Osteoblast (primary cell): ENCODE data around the gene UBE2D2. TPM values are rescaled to one million over a fixed set of nuclear protein-coding genes. Genes with fewer than 3 reads are reported as not detected.

Experiments
- DNase-seq: peaks from one replicate; pipeline ENCODE4 v3.0.0; 2011; ENCODE audit warnings: low spot score, mixed read lengths; ENCODE audit not compliant: insufficient read length; ENCODE audit errors: missing footprints
- H2AFZ ChIP-seq: 2 replicates; pipeline ENCODE4 v1.6.0; 2011; ENCODE audit warnings: mild to moderate bottlenecking, low read length
- H3K27ac ChIP-seq: 2 replicates; pipeline ENCODE4 v1.5.1; 2011; ENCODE audit warnings: mild to moderate bottlenecking, low read depth, low read length, moderate library complexity
- H3K27me3 ChIP-seq: 2 replicates; pipeline ENCODE4 v1.6.0; 2012; ENCODE audit warnings: mild to moderate bottlenecking, control low read depth, inconsistent platforms, low read length, moderate library complexity; ENCODE audit not compliant: insufficient read depth
- H3K36me3 ChIP-seq: 2 replicates; pipeline ENCODE4 v1.5.1; 2011; ENCODE audit warnings: mild to moderate bottlenecking, low read length, control low read depth, moderate library complexity; ENCODE audit not compliant: insufficient read depth
- H3K4me1 ChIP-seq: 2 replicates; pipeline ENCODE4 v1.5.1; 2011; ENCODE audit warnings: mild to moderate bottlenecking, low read length, control low read depth, moderate library complexity; ENCODE audit not compliant: insufficient read depth
- H3K4me2 ChIP-seq: 2 replicates; pipeline ENCODE4 v1.6.0; 2011; ENCODE audit warnings: mild to moderate bottlenecking, low read length; ENCODE audit not compliant: insufficient read depth
- H3K4me3 ChIP-seq: fragments of 200-600 bp; sonication (generic); 3 replicates; pipeline ENCODE4 v1.5.1; 2012; ENCODE audit warnings: mild to moderate bottlenecking, low read length, inconsistent platforms; ENCODE audit not compliant: insufficient read depth
- H3K79me2 ChIP-seq: 2 replicates; pipeline ENCODE4 v1.6.0; 2012; ENCODE audit warnings: mild to moderate bottlenecking, low read length, control low read depth, inconsistent platforms; ENCODE audit not compliant: insufficient read depth
- H3K9me3 ChIP-seq: 2 replicates; pipeline ENCODE4 v1.5.1; 2011; ENCODE audit warnings: low read depth, low read length, control low read depth
- H4K20me1 ChIP-seq: 2 replicates; pipeline ENCODE4 v1.6.0; 2012; ENCODE audit warnings: mild to moderate bottlenecking, low read length, control low read depth; ENCODE audit not compliant: insufficient read depth
- total RNA-seq: library from RNA; depleted of rRNA; stranded (reverse); fragments of >200 nt; gene quantifications from 2 replicates; pipeline ENCODE4 v1.2.3, GENCODE V29; 2012
- TF ChIP-seq, protein P1 (sequence below): IDR thresholded peaks from 2 replicates; pipeline ENCODE4 v1.5.1; 2011; ENCODE audit warnings: mild to moderate bottlenecking, low read depth, low read length, moderate library complexity; ENCODE audit errors: extremely low read depth

UBE2D2 gene
- total RNA-seq, 1 donor, result 52.8 TPM

DNA sequence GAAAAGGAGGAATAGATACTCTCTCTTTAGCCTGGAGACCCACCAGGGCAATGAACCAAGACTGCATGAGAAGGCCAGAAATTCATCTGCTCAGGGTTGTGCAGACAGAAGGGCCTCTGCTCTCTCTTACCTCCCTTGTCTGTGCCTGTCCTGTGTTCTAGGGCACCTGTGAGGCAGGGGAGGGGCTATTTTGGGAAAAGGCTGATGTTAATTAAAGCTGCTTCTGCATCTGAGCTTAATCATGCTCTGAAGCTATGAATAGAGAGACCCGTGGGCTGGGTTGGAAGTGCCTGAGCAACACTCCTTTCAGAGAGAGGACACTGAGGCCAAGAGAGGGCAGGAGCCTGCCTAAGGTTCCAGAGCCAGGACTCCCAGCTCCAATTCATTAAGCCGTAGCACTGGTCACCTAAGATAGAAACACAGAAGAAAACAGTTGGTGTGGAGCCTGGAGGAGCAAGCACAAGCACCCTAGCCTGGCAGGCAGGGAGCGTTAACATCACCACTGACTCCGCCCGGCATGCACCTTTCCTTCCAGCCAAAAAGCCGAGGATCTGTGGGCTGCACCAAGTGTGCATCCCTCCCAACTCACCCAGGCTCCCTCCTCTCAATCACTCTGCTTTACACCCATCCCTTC lies 47.2 kb upstream of the UBE2D2 start:
- Histone ChIP-seq H2AFZ (peak overlapping the region; percentile 59), H3K27me3 (no peaks in the 10 kb centered on the region)
- no peak for DNase-seq

DNA sequence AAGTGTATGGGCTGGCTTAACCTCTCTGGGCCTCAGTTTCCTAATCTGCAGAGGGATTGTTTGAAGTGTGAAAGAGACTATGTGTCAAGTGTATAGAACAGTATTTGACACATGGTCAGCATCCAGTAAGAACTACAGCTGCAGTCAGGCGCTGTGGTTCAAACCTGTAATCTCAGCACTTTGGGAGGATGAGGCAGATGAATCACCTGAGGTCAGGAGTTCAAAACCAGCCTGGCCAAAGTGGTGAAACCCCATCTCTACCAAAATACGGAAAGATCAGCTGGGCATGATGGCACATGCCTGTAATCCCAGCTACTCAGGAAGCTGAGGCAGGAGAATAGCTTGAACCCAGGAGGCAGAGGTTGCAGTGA lies 46.7 kb upstream of the UBE2D2 start:
- no peak for DNase-seq
- H2AFZ ChIP-seq, result no peak overlapping the region
- H3K4me1 ChIP-seq, result no peaks in the 10 kb centered on the region
- H3K36me3 ChIP-seq, result no peaks in the 10 kb centered on the region
- H3K4me3 ChIP-seq, result no peak overlapping the region
- no peaks in the 10 kb centered on the region for H3K27me3 ChIP-seq
- no peaks in the 10 kb centered on the region for H3K79me2 ChIP-seq
- H4K20me1 ChIP-seq, result no peaks in the 10 kb centered on the region
- TF ChIP-seq, protein P1, sequence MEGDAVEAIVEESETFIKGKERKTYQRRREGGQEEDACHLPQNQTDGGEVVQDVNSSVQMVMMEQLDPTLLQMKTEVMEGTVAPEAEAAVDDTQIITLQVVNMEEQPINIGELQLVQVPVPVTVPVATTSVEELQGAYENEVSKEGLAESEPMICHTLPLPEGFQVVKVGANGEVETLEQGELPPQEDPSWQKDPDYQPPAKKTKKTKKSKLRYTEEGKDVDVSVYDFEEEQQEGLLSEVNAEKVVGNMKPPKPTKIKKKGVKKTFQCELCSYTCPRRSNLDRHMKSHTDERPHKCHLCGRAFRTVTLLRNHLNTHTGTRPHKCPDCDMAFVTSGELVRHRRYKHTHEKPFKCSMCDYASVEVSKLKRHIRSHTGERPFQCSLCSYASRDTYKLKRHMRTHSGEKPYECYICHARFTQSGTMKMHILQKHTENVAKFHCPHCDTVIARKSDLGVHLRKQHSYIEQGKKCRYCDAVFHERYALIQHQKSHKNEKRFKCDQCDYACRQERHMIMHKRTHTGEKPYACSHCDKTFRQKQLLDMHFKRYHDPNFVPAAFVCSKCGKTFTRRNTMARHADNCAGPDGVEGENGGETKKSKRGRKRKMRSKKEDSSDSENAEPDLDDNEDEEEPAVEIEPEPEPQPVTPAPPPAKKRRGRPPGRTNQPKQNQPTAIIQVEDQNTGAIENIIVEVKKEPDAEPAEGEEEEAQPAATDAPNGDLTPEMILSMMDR, result no peak
- H3K27ac ChIP-seq, result no peak overlapping the region
- H3K9me3 ChIP-seq, result no peaks in the 10 kb centered on the region
- no peak overlapping the region for H3K4me2 ChIP-seq

More for the DNA sequence above, 47.2 kb upstream of the UBE2D2 start:
- Histone ChIP-seq H3K9me3 (no peaks in the 10 kb centered on the region), H3K36me3 (no peaks in the 10 kb centered on the region), H3K4me2 (no peak overlapping the region), H3K79me2 (no peaks in the 10 kb centered on the region), H3K4me1 (no peaks in the 10 kb centered on the region), H3K4me3 (no peak overlapping the region), H3K27ac (no peak overlapping the region), H4K20me1 (no peaks in the 10 kb centered on the region)
- TF ChIP-seq, protein P1, result no peak

DNA sequence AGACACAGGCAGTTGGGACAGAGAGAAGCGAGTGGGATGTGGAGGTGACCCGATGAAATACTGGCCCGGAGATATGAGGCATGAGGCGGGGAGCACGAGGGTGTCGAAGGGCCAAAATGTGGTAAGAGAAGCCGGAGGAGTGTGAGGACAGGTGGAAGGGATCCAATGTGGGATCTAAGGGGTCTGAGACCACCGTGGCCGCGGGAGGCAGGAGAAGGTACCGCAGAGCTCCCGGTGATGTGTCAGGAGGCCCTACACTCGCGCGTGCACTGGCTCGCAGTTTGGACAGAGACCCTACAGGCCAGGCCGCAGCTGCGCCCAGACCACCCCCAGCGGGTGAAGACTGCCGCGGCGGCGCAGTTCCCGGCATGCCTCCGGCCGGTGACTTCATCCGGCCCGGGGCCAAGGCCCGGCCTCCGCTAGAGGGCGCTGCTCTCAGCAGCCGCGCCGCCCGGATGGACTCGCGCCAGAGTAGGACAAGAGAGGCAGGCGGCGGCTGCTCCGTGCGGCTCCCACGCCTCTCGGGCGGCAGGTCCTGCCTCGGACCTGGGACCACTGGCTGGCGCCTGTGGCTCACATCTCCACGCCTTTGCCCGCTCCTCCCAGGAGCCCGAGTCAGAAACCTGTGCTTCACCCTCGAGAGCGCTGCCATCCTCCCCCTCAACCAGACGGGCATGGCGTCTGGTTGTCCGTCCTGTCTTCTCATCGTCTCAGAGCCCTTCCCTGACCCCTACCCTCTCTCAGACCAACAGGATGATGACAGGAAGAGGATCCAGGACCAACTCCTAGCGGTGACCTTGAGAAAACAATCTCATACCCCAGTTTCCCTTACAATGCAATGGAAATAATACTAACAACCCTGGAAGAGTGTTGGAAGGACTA lies 43.2 kb upstream of the UBE2D2 start:
- Histone ChIP-seq H3K27me3 (no peaks in the 10 kb centered on the region), H3K4me3 (peak overlapping the region; percentile 85), H2AFZ (peak overlapping the region; percentile 100), H3K27ac (peak overlapping the region; percentile 73), H4K20me1 (no peaks in the 10 kb centered on the region), H3K4me1 (no peaks in the 10 kb centered on the region), H3K9me3 (no peaks in the 10 kb centered on the region), H3K79me2 (no peaks in the 10 kb centered on the region), H3K36me3 (no peaks in the 10 kb centered on the region), H3K4me2 (peak overlapping the region; percentile 99)
- DNase-seq, result peak; percentile 97
- TF ChIP-seq, protein P1, result peak; percentile 84
